ENCODE measurements around the gene ARNT2. TPM values are rescaled to one million over a fixed set of nuclear protein-coding genes. Genes with fewer than 3 reads are reported as not detected.
"Not testable (repeated sequence)": the region's sequence is repeated elsewhere in the genome, so short reads cannot be mapped to it uniquely, and the experiment has no call there.

The ARNT2 gene
- total RNA-seq, 2 donors from 2014 or later = 0.09 to 0.21 TPM

DNA sequence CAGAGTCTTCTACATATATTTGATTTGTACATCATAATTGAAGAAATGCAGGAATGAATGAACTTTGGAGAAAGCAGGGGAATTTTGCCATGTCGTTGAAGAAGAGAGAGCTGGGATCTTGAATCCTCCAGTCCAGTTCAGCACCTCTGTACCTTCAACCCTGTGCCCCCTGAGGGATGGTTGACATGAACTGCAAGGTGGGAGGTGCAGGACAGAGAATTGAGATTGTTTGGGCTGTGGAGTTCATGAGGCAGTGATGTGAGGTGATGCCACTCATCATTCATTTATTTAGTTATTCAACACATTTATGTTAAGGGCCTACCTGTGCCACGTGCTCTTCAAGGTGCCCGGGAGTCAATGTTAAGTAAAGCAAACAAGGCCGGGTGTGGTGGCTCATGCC lies 104.6 kb downstream of the ARNT2 start:
- H3K9me3 Mint-ChIP-seq = peaks cover 5% of the 10 kb centered on the region
- H3K27ac Mint-ChIP-seq = no peak overlapping the region
- no peak overlapping the region for H3K4me3 Mint-ChIP-seq
- H3K36me3 Mint-ChIP-seq (ENCODE audit: low read depth) = no peaks in the 10 kb centered on the region
- peaks cover 13% of the 10 kb centered on the region for H3K27me3 Mint-ChIP-seq
- H3K4me1 Mint-ChIP-seq = peaks cover 8% of the 10 kb centered on the region
- ATAC-seq (replicated peaks) = no peak

DNA sequence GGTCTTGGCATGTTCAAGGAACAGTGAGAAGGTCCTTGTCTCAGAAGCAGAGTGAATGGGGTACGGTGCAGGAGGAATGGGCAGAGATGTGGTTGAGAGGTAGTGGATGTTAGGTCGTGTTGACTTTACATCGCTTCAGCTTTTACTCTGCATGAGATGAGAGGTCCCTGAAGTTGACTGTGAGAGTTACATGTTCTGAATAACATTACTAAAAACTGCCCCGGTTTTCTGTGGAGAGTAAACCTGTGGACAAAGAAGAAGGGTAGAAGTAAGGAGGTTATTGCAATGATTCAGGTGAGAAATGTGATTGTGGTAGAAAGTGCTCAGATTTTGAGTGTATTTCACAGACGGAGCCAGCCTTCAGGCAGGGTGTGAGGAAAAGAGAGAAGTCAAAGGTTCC lies 105.6 kb downstream of the ARNT2 start:
- peaks cover 9% of the 10 kb centered on the region for H3K27me3 Mint-ChIP-seq
- peak; percentile 75 for ATAC-seq (replicated peaks)
- H3K4me1 Mint-ChIP-seq = peaks cover 8% of the 10 kb centered on the region
- peak overlapping the region; percentile 0 for H3K4me3 Mint-ChIP-seq
- H3K9me3 Mint-ChIP-seq = peaks cover 5% of the 10 kb centered on the region
- H3K36me3 Mint-ChIP-seq (ENCODE audit: low read depth) = no peaks in the 10 kb centered on the region
- peak overlapping the region; percentile 1 for H3K27ac Mint-ChIP-seq

DNA sequence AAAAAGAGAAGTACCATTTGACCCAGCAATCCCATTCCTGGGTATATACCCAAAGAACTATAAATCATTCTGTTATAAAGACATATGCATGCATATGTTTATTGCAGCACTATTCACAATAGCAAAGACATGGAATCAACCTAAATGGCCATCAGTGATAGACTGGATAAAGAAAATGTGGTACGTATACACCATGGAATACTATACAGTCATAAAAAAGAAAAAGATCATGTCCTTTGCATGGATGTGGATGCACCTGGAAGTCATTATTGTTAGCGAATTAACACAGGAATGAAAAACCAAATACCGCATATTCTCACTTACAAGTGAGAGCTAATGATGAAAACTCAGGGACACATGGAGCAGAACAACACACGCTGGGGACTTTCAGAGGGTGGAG lies 106.8 kb downstream of the ARNT2 start:
- H3K36me3 Mint-ChIP-seq (ENCODE audit: low read depth); H3K9me3 Mint-ChIP-seq; H3K27me3 Mint-ChIP-seq; H3K4me3 Mint-ChIP-seq; H3K27ac Mint-ChIP-seq; ATAC-seq (replicated peaks); H3K4me1 Mint-ChIP-seq: not testable (repeated sequence)

DNA sequence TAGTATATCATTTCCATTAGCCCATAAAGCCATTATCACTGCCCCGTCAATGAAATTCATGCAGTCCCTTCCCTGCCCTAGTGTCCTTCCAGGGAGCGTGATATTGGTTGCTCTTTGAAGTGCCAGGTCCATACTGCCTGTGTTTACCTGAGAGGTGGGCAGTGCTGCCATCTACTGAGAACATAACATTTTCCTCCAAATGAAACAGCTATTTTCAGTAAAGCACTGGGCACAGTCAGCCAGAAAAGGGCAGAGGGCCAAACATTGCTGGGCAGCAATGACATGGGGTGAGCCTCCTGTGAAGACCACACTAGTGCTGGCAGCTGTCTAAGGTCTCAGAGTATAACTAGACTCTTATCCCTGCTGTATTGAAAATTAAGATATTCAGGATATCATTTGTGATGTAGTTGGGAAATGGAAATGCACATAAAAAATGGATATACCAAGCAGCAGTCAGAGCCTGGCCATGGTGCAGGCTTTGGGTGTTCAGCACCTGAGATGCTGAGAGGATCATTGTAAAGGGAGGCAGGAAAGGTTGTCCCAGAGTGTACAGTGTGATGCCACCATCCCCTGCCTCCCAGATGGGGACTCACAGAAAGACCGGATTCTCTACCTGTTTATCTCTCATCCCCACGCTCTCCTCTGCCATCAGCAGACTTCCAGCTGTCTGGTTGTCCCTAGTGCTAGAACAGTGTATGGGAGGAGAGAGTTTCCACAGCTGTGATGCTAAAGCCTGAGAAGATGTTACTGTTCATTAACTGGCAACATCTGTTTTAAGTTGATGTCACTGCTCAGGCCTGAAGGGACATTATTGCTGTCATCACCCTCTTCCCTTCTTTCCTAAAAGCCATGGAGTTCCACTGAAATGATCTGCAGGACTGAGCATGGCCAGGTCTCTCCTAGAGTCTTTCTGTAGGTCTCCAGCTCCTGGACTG lies 108.8 kb downstream of the ARNT2 start:
- Mint-ChIP-seq H3K36me3 (ENCODE audit: low read depth) (no peaks in the 10 kb centered on the region), H3K4me3 (no peak overlapping the region), H3K4me1 (peaks cover 8% of the 10 kb centered on the region), H3K27ac (no peak overlapping the region), H3K27me3 (peaks cover 9% of the 10 kb centered on the region), H3K9me3 (peaks cover 5% of the 10 kb centered on the region)
- ATAC-seq (replicated peaks) = no peak

DNA sequence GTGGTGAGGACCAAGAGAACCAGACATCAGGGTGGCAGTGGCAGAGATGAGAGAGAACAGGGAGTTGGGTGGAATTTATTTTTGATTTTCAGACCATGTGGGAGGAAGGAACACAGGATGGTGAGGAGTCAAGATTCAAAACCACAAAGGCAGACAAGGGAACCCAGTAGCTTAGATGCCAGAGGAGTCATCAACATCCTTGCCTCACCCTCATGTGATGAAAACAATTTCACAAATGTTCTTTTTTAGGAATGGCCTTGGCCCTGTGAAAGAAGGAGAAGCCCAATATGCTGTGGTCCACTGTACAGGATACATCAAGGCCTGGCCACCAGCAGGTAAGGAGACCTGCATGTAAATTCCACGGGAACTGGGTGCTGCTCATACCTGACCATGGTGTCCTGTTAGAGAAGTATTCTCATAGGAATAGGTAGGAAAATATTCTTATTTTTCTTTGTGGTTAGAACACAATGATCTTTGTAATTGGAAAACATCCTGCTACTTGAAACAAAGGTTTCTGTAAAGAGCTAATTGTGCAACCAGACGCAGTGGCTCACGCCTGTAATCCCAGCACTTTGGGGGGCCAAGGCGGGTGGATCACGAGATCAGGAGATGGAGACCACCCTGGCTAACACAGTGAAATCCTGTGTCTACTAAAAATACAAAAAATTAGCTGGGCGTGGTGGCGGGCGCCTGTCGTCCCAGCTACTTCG lies 110.0 kb downstream of the ARNT2 start:
- Mint-ChIP-seq H3K4me1 (peaks cover 8% of the 10 kb centered on the region), H3K36me3 (ENCODE audit: low read depth) (no peaks in the 10 kb centered on the region), H3K9me3 (peaks cover 5% of the 10 kb centered on the region), H3K27me3 (peaks cover 12% of the 10 kb centered on the region), H3K4me3 (no peak overlapping the region), H3K27ac (no peak overlapping the region)
- no peak for ATAC-seq (replicated peaks)

DNA sequence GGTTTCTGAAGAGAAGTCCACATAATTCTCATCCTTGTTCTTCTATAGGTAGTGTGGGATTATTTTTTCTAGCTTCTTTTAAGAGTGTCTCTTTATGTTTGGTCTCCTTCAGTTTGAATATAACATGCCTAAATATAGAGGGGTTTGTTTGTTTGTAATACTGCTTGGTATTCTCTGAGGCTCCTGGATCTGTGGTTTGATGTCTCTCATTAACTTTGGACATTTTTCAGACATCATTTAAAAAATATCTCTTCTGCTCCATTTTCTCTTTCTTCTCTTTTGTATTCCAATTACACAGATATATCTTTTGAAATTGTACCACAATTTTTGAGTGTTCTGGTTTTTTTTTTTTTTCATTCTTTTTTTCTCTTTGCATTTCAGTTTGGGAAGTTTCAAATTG lies 113.1 kb downstream of the ARNT2 start:
- H3K27ac Mint-ChIP-seq = no peak overlapping the region
- ATAC-seq (replicated peaks) = no peak
- no peaks in the 10 kb centered on the region for H3K9me3 Mint-ChIP-seq
- H3K27me3 Mint-ChIP-seq = peaks cover 8% of the 10 kb centered on the region
- no peaks in the 10 kb centered on the region for H3K4me1 Mint-ChIP-seq
- no peaks in the 10 kb centered on the region for H3K36me3 Mint-ChIP-seq (ENCODE audit: low read depth)
- H3K4me3 Mint-ChIP-seq = no peak overlapping the region

DNA sequence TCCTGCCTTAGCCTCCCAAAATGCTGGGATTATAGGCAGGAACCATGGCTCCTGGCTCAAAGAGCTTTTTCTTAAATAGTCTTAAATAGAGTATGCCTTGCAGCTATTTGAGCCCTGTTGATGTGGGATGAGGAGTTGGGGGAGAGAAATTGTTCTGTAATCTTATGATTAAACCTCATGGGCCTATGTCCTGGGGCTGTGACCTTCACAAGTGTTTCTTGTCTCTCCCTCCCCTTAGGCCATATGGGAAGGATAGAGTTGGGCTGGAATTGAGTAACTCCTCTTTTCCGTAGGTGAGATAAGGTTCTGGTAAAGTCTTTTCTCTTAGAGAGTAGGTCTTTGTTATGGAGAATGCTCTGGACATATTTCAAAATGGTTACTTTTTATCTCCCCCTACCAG lies 114.3 kb downstream of the ARNT2 start:
- Mint-ChIP-seq H3K36me3 (ENCODE audit: low read depth) (no peaks in the 10 kb centered on the region), H3K9me3 (no peaks in the 10 kb centered on the region), H3K27ac (no peak overlapping the region)

DNA sequence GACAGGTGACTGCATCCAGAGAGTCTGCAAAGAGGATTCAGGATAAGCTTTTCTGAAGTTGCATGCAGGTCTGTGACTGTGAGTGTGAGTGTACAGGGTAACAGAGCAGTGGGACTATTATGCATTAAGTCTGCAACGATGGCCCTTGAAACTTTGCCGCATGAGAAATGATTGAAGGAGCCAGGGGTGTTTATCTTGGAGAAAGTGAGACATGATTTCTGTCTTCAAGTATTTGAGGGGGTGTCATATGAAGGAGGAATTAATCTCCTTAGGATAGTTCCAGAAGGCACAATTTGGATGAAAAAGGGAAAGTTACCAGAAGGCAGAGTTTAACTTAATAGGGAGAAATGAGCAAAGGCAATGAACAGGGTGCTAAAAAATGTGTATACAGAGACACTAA lies 119.6 kb downstream of the ARNT2 start:
- Mint-ChIP-seq H3K9me3 (no peaks in the 10 kb centered on the region), H3K27ac (no peak overlapping the region), H3K27me3 (peaks cover 20% of the 10 kb centered on the region), H3K4me3 (no peak overlapping the region), H3K4me1 (no peaks in the 10 kb centered on the region), H3K36me3 (ENCODE audit: low read depth) (no peaks in the 10 kb centered on the region)
- no peak for ATAC-seq (replicated peaks)

More for the DNA sequence above, 114.3 kb downstream of the ARNT2 start:
- H3K4me1 Mint-ChIP-seq = no peaks in the 10 kb centered on the region
- no peak overlapping the region for H3K4me3 Mint-ChIP-seq
- peaks cover 13% of the 10 kb centered on the region for H3K27me3 Mint-ChIP-seq
- ATAC-seq (replicated peaks) = no peak

DNA sequence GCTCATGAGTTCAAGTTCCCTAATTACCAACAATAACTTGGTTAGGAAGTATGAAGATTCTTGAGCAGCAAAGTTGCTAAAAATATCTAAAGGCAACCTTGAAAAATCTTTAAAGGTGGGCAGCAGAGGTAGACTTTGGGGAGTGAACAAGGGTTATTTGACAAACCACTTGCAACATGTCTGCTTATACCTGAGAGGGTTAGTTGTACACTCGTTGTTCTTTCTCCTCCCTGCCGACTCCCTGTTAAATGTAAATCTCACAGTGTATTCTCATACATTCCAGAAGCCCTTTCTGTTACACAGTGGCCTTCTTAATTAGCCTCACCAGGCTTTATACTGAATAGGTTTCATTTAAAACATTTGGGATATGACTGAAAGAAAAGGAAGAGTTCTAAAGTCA lies 121.7 kb downstream of the ARNT2 start:
- no peak for ATAC-seq (replicated peaks)
- Mint-ChIP-seq H3K4me3 (no peak overlapping the region), H3K4me1 (no peaks in the 10 kb centered on the region), H3K27me3 (peaks cover 20% of the 10 kb centered on the region), H3K36me3 (ENCODE audit: low read depth) (no peaks in the 10 kb centered on the region), H3K27ac (no peak overlapping the region), H3K9me3 (no peaks in the 10 kb centered on the region)

DNA sequence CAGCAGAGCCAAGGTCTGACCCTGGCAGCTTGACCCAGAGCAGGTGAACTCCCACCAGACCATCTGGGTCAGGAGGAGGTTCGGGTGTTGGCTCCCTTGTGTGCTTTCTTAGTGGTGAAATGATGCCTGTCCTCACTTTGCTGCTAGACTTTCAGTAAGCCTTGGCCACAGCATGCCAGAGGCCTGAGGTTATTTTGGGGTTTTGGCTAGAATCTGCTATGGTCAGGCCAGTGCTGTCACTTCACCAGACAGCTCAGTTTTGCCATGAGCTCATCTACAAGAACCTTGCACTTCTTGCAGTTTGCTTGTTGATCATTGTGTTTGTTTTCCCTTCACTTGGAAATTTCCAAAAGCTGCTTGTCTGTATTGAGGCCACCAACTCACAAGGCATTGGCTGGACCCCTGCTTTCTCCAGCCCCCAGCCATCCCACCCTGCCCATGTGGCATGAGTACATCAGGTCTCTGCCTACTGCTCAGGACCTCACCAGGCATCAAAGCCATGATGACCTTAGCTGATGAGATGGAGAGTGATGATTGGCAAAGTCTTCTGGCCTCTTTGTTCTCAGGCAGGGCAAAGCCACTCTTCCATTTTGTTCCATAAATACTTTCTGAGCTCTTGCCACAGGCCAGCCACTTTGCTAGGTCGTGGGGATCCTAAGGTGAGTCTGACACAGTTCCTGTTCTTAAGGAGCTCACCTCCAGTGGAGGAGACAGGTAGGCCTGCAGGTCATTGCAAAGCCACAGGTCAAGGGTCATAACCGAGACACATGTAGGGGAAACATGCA lies 122.6 kb downstream of the ARNT2 start:
- H3K4me1 Mint-ChIP-seq = no peaks in the 10 kb centered on the region
- no peaks in the 10 kb centered on the region for H3K36me3 Mint-ChIP-seq (ENCODE audit: low read depth)
- ATAC-seq (replicated peaks) = no peak

DNA sequence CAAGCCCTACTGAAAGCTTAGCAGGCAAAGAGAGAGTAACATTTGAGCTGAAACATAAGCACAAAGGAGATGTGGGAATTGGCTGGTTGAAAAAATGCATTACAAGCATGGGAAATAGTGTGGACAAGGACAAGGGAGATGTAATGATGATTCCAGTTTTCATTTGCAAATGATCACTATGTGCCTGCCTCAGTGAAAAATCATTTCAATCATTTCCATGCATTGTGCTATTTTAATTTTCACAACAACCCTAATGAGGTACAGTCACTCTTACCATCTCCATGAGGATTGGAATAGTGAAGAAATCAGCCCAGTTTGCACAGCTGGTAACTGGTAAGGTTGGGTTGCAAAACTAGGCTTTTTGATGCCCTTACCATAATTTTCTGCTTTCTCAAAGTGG lies 123.2 kb downstream of the ARNT2 start:
- no peaks in the 10 kb centered on the region for H3K36me3 Mint-ChIP-seq (ENCODE audit: low read depth)
- no peaks in the 10 kb centered on the region for H3K4me1 Mint-ChIP-seq
- ATAC-seq (replicated peaks) = no peak
- H3K4me3 Mint-ChIP-seq = no peak overlapping the region
- no peaks in the 10 kb centered on the region for H3K9me3 Mint-ChIP-seq
- peaks cover 25% of the 10 kb centered on the region for H3K27me3 Mint-ChIP-seq
- no peak overlapping the region for H3K27ac Mint-ChIP-seq

More for the DNA sequence above, 122.6 kb downstream of the ARNT2 start:
- H3K27me3 Mint-ChIP-seq = peaks cover 23% of the 10 kb centered on the region
- H3K4me3 Mint-ChIP-seq = no peak overlapping the region
- no peaks in the 10 kb centered on the region for H3K9me3 Mint-ChIP-seq
- H3K27ac Mint-ChIP-seq = no peak overlapping the region

DNA sequence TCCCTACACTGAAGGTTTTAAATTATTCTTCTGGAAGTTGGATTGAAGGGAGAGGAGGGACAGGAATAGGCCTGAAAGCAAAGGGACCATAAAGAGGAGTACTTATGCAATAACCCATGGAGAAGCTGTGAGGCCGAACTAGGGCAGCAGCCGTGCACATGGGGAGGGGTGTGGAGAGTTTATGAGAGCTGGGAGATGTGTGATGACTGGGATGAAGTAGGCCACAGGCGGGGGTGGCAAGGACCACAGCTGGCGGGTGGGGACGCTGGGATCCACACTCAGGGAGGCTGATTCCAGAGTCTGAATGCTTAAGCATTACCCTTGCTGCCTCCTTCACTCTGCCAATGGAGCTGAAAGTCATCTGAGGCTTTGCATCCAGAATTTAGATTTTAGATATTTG lies 123.8 kb downstream of the ARNT2 start:
- peaks cover 5% of the 10 kb centered on the region for H3K4me1 Mint-ChIP-seq
- H3K27ac Mint-ChIP-seq = no peak overlapping the region
- H3K27me3 Mint-ChIP-seq = peaks cover 29% of the 10 kb centered on the region
- H3K4me3 Mint-ChIP-seq = no peak overlapping the region
- H3K9me3 Mint-ChIP-seq = peaks cover 5% of the 10 kb centered on the region
- ATAC-seq (replicated peaks) = no peak
- H3K36me3 Mint-ChIP-seq (ENCODE audit: low read depth) = no peaks in the 10 kb centered on the region

DNA sequence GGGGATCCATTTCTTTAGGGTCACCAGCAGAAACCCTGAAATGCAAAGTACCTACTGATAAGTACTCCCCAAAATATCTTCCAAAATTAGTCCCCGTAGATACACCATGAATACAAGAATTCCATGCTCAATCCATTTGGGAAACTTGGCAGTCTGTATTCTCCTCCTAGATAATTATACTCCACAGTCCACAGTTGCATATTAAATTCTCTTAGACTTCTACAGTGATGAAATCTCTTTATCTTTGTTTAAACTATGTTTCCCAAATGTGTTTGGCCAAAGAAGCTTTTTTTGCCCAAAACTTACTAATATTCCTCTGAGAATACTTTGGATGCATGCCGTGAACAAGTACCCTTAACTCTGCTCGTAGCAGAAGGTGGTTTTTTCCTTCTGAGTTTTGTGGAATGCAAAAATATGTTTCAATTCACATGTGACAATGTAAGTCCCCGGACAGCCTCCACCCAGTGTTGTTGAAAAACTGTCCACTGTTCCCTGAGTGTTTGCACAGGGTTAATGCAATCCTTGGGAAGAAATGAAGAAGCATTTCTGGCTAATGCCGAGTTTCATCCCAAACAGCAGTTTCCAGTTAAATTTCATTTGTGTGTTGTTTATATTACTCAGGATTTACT lies 126.7 kb downstream of the ARNT2 start:
- Mint-ChIP-seq H3K27ac (no peak overlapping the region), H3K36me3 (ENCODE audit: low read depth) (no peaks in the 10 kb centered on the region), H3K4me1 (peaks cover 7% of the 10 kb centered on the region), H3K4me3 (no peak overlapping the region), H3K9me3 (peaks cover 11% of the 10 kb centered on the region), H3K27me3 (peaks cover 32% of the 10 kb centered on the region)
- ATAC-seq (replicated peaks) = no peak

DNA sequence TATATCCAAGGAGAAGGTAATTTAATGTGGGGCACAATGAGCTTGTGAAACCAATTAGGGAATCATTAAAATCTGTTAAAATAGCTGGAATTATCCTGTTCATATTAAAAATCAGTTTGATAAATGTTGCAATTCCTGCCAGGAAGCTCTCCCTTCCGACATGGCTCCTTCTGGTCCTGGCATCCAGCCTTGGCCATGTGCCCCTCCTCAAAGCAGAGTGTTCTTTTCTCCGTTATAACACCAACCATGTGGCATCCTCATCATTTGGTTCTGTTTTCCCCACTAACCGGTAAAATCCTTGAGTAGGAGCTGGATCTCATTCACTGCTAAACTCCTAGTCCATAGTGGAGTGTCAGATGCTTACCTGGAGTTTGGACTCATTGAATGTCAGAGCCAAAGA lies 127.2 kb downstream of the ARNT2 start:
- Mint-ChIP-seq H3K4me1 (peaks cover 7% of the 10 kb centered on the region), H3K27ac (no peak overlapping the region), H3K27me3 (peaks cover 35% of the 10 kb centered on the region), H3K9me3 (peaks cover 11% of the 10 kb centered on the region), H3K36me3 (ENCODE audit: low read depth) (no peaks in the 10 kb centered on the region), H3K4me3 (no peak overlapping the region)
- no peak for ATAC-seq (replicated peaks)
